Measurements from ENCODE around the gene PRKRIP1.
"Not testable (repeated sequence)": the region's sequence is repeated elsewhere in the genome, so short reads cannot be mapped to it uniquely, and the experiment has no call there.

Gene PRKRIP1

GRCh38 chr7:102431617-102432298 is 35.6 kb downstream of the PRKRIP1 start:
- DNase-seq (ENCODE audit: low spot score), result peak; percentile 98

- DNase-seq (ENCODE audit: low spot score), result peak; percentile 46
Observed at GRCh38 chr7:102432442-102433218, 36.5 kb downstream of the PRKRIP1 start.

DNA sequence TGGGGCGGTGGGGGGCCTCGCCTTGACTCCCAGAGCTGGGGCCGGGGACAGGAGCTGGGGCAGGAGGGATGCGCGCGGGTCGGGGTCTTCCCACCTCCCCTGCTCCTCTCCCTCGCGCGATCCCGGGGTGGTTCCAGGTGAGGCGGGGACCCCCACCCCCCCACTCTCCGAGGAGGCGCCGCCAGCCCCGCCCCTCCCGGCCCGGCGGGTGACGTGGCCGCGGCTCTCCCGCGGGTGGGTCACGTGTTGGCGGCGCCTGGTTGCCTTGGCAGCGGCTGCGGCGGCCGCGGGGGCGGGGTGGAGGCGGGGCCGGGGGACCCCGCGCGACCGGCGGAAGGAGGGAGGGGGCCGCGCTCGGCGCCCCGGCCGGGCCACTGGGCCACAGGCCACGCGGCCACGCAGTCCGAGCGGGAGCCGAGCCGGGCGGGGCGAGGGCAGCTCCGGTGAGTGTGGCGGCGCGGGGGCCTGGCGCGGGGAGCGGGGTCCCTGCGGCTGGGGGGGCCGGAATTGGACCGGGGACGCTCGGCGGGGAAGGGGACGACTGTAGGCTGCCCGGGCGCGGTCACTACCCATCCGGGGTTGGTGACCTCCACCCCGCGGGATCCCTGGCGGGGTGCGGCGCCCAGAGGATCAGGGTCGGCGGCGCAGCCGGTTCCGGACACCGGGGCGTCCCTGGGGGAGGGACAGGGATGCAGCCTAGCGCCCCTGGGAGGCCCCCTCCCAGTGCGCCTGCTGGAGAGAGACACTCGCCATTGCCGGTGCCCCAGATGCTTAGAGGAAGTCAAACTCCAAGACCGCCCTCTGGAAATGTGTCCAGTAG is 37.3 kb downstream of the PRKRIP1 start, which contains the start of gene ORAI2:
ORAI2 (plus strand) TSS at position 357 of the 820 bp plus-strand sequence. CDS start 5,382 bp downstream, outside the sequence.
- peak; percentile 57 for DNase-seq (ENCODE audit: low spot score)

DNA sequence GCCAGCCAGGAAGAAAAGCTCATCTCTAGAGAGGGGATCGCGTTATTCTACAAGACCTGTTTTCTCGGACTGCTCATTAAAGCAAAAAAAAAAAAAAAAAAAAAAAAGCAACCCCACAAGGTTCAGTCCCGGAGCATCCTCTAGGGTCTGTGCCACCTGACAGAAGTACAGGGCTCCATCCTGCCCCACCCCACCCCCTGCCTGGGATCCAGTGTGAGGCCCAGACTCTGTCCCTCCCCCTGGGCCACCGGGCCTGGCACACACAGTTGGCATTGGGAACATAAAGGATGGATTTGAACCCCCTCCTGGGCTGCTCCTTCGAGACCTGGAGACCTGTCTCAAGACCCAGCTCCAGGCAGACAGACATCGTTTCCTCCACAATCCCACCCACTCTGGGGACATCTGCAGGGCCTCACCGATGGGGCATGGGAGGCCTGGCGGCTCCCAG is 37.9 kb downstream of the PRKRIP1 start:
- DNase-seq (ENCODE audit: low spot score), result peak; percentile 50

DNA sequence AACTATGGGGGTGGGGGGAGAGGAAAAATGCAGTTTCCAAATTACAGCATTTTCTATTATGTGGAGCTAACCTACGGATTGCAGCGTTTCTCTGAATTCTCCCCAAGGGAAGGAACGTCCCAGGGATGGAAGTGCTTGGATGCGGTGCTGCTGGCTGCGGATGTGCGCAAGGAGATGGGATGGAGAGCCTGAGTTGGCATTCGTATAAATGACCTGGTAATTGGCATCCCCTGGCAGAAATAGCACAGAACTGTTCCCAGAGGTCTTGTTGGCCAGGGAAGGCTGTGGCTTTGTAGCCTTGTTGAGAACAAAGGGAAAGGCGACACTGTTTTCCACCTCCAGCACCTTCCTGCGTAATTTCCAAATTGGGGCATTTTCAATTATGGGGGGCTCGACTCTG is 40.0 kb downstream of the PRKRIP1 start:
- DNase-seq (ENCODE audit: low spot score), result peak; percentile 74

DNA sequence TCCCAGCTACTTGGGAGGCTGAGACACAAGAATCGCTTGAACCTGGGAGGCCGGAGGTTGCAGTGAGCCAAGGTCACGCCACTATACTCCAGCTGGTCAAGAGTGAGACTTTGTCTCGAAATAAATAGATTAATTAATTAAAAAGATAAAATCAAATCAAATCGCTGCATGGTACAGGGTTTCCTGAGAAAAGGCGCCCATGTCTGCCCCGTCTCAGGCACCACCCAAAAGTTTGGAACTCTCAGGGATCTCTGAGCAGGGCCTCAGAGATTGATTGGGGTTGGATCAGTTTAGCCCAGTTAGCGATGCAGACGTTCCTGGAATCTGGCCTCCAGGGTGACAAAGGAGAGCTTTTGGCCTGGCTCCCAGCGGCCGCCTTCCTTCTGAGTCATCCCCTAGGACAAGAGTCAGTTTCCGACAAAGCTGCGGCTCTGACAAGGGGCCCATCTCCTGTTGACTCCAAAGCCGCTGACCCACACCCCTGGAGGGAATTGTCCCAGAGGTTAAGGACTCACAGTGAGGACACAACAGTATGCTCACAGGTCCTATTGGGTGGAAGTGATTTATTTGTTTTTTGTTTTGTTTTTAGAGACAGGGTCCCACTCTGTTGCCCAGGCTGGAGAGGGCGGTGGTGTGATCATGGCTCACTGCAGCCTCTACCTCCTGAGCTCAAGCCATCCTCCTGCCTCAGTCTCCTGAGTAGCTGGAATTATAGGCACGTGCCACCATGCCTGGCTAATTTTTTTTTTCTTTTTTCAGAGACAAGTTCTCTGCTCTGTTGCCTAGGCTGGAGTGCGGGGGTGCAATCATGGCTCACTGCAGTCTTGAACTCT is 44.0 kb downstream of the PRKRIP1 start:
- no peak for DNase-seq (ENCODE audit: low spot score)

DNA sequence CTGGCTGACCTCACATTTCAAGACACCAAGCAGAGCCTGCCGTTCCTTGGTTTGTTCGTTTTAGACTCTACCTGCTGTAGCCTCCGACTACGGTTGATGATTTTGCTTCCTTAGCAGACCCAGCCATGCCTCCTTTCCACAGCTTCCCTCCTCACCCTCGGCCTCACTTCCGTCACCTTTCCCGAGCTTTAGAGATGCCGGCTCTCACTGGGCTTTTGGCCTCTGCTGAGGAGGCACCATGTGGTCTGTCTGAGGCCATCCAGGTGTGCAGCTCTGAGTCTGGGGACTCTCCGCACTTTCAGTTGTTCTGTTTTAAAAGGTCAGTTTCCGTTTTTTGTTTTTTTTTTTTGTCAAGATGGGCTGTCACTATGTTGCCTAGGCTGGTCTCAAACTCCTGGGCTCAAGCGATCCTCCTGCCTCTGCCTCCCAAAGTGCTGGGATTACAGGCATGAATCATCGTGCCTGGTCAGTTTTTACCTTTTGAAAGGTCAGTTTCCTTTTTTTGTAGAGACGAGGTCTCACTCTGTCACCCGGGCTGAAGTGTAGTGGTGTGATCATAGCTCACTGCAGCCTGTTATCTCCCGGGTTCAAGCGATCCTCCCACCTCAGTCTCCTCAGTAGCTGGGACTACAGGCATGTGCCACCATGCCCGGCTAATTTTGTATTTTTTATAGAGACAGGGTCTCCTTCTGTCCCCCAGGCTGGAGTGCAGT is 49.0 kb downstream of the PRKRIP1 start:
- no peak for DNase-seq (ENCODE audit: low spot score)

DNA sequence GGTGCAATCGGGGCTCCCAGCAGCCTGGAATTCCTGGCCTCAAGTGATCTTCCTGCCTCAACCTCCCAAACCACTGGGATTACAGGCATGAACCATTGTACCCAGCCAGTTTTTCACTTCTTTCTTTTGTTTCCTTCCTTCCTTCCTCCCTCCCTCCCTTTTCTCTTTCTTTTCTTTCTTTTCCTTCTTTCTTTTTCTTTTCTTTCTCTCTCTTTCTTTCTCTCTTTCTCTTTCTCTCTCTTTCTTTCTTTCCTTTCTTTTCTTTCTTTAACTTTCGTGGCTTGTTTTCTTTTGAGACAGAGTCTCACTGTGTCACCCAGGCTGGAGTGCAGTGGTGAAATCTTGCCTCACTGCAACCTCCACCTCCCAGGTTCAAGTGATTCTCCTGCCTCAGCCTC is 49.5 kb downstream of the PRKRIP1 start:
- no peak for DNase-seq (ENCODE audit: low spot score)

DNA sequence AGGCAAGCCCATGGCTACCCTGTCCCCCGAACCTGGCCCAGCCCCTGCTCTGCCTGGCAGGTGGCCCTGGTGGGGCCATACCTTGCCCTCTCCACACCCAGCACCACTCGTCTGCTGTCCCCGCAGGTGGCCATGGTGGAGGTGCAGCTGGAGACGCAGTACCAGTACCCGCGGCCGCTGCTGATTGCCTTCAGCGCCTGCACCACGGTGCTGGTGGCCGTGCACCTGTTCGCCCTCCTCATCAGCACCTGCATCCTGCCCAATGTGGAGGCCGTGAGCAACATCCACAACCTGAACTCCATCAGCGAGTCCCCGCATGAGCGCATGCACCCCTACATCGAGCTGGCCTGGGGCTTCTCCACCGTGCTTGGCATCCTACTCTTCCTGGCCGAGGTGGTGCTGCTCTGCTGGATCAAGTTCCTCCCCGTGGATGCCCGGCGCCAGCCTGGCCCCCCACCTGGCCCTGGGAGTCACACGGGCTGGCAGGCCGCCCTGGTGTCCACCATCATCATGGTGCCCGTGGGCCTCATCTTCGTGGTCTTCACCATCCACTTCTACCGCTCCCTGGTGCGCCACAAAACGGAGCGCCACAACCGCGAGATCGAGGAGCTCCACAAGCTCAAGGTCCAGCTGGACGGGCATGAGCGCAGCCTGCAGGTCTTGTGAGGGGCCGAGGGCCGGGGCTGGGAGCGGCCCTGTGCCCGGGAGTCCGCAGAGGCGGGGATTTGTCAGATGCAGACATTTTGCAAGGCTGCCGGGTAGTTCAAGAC is 50.4 kb downstream of the PRKRIP1 start:
- DNase-seq (ENCODE audit: low spot score), result no peak

DNA sequence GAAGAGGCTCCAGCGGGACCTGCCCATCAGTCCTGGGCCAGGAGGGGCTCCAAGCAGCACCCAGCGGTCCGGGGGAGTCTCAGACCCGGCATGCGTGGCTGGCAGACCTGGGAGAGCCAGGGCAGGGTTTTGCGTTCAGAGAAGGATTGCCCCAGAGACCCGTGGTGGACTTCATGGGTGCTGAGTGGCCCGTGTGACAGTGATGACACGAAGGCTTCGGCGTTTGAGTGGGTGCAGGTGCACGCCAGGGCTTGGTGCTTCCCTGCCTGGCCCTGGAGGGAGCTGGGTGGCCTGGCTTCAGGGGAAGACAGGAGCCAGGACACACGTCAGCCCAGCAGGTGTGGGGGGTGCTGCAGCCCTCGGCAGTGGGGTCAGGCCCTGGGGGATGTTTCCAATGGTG is 51.1 kb downstream of the PRKRIP1 start:
- DNase-seq (ENCODE audit: low spot score), result no peak

- no peak for DNase-seq (ENCODE audit: low spot score)
Observed at GRCh38 chr7:102449136-102449535, 53.0 kb downstream of the PRKRIP1 start.

- peak; percentile 92 for DNase-seq (ENCODE audit: low spot score)
Observed at GRCh38 chr7:102450242-102450641, 54.1 kb downstream of the PRKRIP1 start.

- no peak for DNase-seq (ENCODE audit: low spot score)
Observed at GRCh38 chr7:102451371-102452054, 55.4 kb downstream of the PRKRIP1 start.

GRCh38 chr7:102452451-102452850 is 56.3 kb downstream of the PRKRIP1 start:
- DNase-seq (ENCODE audit: low spot score), result no peak

DNA sequence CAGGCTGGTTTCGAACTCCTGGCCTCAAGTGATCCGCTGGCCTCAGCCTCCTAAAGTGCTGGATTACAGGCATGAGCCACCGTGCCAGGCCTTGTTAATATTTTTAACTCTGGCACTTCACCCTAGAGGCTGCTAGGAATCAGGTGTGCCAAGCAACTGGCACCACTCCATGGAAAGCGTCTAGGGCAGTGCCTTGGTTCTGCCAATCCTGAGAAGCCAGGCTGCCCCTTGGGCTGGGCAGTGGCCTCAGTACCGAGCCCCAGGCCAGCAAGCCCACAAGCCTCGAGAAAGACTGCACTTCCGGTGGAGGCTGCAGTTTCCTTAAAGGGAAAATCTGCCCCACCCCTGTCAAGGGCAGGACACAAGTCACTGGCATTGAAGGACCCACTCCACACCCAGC is 57.2 kb downstream of the PRKRIP1 start:
- DNase-seq (ENCODE audit: low spot score), result peak; percentile 85

GRCh38 chr7:102454468-102454867 is 58.3 kb downstream of the PRKRIP1 start:
- DNase-seq (ENCODE audit: low spot score), result peak; percentile 70

DNA sequence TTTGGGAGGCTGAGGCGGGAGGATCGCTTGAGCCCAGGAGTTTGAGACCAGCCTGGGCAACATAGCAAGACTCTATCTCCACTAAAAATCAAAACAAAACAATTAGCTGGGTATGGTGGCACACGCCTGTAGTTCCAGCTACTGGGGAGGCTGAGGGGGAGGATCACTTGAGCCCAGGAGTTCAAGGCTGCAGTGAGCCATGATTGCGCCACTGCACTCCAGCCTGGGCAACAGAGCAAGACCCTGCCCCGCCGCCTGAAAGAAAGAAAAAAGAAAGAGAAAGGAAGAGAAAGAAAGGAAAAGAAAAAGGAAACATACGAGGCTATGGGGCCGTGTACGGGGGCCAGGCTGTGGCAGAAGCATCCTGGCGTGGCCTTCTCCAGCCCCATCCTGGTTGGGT is 58.8 kb downstream of the PRKRIP1 start:
- DNase-seq (ENCODE audit: low spot score), result not testable (repeated sequence)

- no peak for DNase-seq (ENCODE audit: low spot score)
Observed at GRCh38 chr7:102455596-102455995, 59.4 kb downstream of the PRKRIP1 start.

GRCh38 chr7:102456327-102456726 is 60.2 kb downstream of the PRKRIP1 start:
- DNase-seq (ENCODE audit: low spot score), result no peak

Measured in cerebellar cortex (tissue), 1 donor.